ENCODE data around the gene DDX27. TPM values are rescaled to one million over a fixed set of nuclear protein-coding genes. Genes with fewer than 3 reads are reported as not detected.
A peak's percentile ranks its signal among the peaks of the same experiment; 100 is the strongest.

DDX27 gene
- total and polyA plus RNA-seq, 9 of the 15 experiments (the other 6 are each of a cell fraction or from before 2014, with no cell fraction given), result 17.9 to 79.3 (median 57.0) TPM

- TF ChIP-seq, protein P1, sequence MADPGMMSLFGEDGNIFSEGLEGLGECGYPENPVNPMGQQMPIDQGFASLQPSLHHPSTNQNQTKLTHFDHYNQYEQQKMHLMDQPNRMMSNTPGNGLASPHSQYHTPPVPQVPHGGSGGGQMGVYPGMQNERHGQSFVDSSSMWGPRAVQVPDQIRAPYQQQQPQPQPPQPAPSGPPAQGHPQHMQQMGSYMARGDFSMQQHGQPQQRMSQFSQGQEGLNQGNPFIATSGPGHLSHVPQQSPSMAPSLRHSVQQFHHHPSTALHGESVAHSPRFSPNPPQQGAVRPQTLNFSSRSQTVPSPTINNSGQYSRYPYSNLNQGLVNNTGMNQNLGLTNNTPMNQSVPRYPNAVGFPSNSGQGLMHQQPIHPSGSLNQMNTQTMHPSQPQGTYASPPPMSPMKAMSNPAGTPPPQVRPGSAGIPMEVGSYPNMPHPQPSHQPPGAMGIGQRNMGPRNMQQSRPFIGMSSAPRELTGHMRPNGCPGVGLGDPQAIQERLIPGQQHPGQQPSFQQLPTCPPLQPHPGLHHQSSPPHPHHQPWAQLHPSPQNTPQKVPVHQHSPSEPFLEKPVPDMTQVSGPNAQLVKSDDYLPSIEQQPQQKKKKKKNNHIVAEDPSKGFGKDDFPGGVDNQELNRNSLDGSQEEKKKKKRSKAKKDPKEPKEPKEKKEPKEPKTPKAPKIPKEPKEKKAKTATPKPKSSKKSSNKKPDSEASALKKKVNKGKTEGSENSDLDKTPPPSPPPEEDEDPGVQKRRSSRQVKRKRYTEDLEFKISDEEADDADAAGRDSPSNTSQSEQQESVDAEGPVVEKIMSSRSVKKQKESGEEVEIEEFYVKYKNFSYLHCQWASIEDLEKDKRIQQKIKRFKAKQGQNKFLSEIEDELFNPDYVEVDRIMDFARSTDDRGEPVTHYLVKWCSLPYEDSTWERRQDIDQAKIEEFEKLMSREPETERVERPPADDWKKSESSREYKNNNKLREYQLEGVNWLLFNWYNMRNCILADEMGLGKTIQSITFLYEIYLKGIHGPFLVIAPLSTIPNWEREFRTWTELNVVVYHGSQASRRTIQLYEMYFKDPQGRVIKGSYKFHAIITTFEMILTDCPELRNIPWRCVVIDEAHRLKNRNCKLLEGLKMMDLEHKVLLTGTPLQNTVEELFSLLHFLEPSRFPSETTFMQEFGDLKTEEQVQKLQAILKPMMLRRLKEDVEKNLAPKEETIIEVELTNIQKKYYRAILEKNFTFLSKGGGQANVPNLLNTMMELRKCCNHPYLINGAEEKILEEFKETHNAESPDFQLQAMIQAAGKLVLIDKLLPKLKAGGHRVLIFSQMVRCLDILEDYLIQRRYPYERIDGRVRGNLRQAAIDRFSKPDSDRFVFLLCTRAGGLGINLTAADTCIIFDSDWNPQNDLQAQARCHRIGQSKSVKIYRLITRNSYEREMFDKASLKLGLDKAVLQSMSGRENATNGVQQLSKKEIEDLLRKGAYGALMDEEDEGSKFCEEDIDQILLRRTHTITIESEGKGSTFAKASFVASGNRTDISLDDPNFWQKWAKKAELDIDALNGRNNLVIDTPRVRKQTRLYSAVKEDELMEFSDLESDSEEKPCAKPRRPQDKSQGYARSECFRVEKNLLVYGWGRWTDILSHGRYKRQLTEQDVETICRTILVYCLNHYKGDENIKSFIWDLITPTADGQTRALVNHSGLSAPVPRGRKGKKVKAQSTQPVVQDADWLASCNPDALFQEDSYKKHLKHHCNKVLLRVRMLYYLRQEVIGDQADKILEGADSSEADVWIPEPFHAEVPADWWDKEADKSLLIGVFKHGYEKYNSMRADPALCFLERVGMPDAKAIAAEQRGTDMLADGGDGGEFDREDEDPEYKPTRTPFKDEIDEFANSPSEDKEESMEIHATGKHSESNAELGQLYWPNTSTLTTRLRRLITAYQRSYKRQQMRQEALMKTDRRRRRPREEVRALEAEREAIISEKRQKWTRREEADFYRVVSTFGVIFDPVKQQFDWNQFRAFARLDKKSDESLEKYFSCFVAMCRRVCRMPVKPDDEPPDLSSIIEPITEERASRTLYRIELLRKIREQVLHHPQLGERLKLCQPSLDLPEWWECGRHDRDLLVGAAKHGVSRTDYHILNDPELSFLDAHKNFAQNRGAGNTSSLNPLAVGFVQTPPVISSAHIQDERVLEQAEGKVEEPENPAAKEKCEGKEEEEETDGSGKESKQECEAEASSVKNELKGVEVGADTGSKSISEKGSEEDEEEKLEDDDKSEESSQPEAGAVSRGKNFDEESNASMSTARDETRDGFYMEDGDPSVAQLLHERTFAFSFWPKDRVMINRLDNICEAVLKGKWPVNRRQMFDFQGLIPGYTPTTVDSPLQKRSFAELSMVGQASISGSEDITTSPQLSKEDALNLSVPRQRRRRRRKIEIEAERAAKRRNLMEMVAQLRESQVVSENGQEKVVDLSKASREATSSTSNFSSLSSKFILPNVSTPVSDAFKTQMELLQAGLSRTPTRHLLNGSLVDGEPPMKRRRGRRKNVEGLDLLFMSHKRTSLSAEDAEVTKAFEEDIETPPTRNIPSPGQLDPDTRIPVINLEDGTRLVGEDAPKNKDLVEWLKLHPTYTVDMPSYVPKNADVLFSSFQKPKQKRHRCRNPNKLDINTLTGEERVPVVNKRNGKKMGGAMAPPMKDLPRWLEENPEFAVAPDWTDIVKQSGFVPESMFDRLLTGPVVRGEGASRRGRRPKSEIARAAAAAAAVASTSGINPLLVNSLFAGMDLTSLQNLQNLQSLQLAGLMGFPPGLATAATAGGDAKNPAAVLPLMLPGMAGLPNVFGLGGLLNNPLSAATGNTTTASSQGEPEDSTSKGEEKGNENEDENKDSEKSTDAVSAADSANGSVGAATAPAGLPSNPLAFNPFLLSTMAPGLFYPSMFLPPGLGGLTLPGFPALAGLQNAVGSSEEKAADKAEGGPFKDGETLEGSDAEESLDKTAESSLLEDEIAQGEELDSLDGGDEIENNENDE (IDR thresholded peaks at IDR 0.05; ENCODE audit: low read depth, low read length), result no peak
- TF ChIP-seq NCOA2 (IDR thresholded peaks at IDR 0.05; ENCODE audit: partially characterized antibody in 2 of 2) (no peak), SMARCA5 (IDR thresholded peaks at IDR 0.05) (peak; percentile 52; the same call in 1 of the 2 replicates), MEIS2 (IDR thresholded peaks at IDR 0.05; ENCODE audit: partially characterized antibody) (no peak), BHLHE40 (IDR thresholded peaks at IDR 0.05; ENCODE audit: low read length) (no peak), ZBTB34 (CRISPR knock-in tag; IDR thresholded peaks at IDR 0.05) (no peak), MAFF (IDR thresholded peaks at IDR 0.05; ENCODE audit: low read length) (peak; percentile 41), ZNF354B (CRISPR knock-in tag; IDR thresholded peaks at IDR 0.05) (no peak), CTBP1 (IDR thresholded peaks at IDR 0.05; ENCODE audit: borderline replicate concordance) (no peak), NR2C1 (IDR thresholded peaks at IDR 0.05) (no peak; the same call in 1 of the 2 replicates), NR2C1 (tag; IDR thresholded peaks at IDR 0.05) (no peak), FIP1L1 (IDR thresholded peaks at IDR 0.05; ENCODE audit: low read depth, low read length, poor library complexity, severe bottlenecking) (no peak), PYGO2 (tag; IDR thresholded peaks at IDR 0.05) (no peak), XRCC3 (IDR thresholded peaks at IDR 0.05) (no peak)
Observed at GRCh38 chr20:49278818-49279676, 59.8 kb downstream of the DDX27 start (continued).
